K562 (cell line): ENCODE results near the gene UBE2QL1. TPM values are rescaled to one million over a fixed set of nuclear protein-coding genes. Genes with fewer than 3 reads are reported as not detected.

Experiments used
- ATAC-seq: fragments of 200-7000 bp; cut with Tn5 transposase; 3 replicates; pipeline ENCODE4 v1.9.1; 2020; ENCODE audit warnings: moderate library complexity
- BruUV-seq: library from RNA; stranded (reverse); fragments of 400-500 nt; replicated peaks from 2 replicates; lab custom pipeline; 2021; lab: Mats Ljungman, UMichigan
- CTCF ChIA-PET: fragments of 300-600 bp; formaldehyde crosslinking; extraction: SDS; loops from one replicate; lab custom pipeline; 2021; ENCODE audit warnings: low intra/inter-chr PET ratio; lab: Yijun Ruan, JAX
- POLR2A ChIA-PET: fragments of 300-600, 350-650 bp; sonication (Branson Sonifier 250); formaldehyde crosslinking; extraction: SDS; loops from one replicate; lab custom pipeline; 2021; ENCODE audit warnings: antibody characterized with exemption, inconsistent platforms; lab: Yijun Ruan, JAX
- DNase-seq, 4 experiments: peaks; one replicate each; pipeline versions ENCODE4 v3.0.0 to v3.0.0-alpha.2; 2011 to 2018; ENCODE audit warnings: low spot score in 3 of 4, mixed read lengths in 3 of 4; ENCODE audit errors: extremely low read depth in 1 of 4
- FAIRE-seq: peaks from 2 replicates; lab custom pipeline; 2011; peaks lifted over from hg19 to GRCh38; lab: Jason Lieb, UNC
- H2AFZ ChIP-seq: 2 replicates; pipeline ENCODE4 v1.6.0; 2011; ENCODE audit warnings: low read depth, low read length, control low read depth, inconsistent platforms
- H3K27ac ChIP-seq: fragments of 200-600 bp; 3 replicates; pipeline ENCODE4 v1.8.0; 2011; ENCODE audit warnings: low read depth, mild to moderate bottlenecking, control low read depth, inconsistent platforms, low read length, moderate library complexity, mixed read lengths; ENCODE audit errors: extremely low read depth
- H3K27me3 ChIP-seq, 2 experiments: fragments of 300-600 bp in 1 of 2; 2 replicates in 1 of 2; 3 replicates in 1 of 2; pipeline versions ENCODE4 v1.6.0 to v1.8.0; 2011; ENCODE audit warnings: inconsistent platforms in 2 of 2, low read length in 2 of 2, mild to moderate bottlenecking in 1 of 2, mixed read lengths in 1 of 2, moderate library complexity in 1 of 2; ENCODE audit not compliant: control insufficient read depth in 2 of 2, insufficient read depth in 2 of 2
- H3K36me3 ChIP-seq: fragments of 300-600 bp; 3 replicates; pipeline ENCODE4 v1.8.0; 2011; ENCODE audit warnings: mild to moderate bottlenecking, low read length, inconsistent platforms; ENCODE audit not compliant: control insufficient read depth, insufficient read depth
- H3K4me1 ChIP-seq, 2 experiments: fragments of 200-600 bp in 1 of 2; replicated peaks in 1 of 2; 2 replicates in 1 of 2; 3 replicates in 1 of 2; pipeline versions ENCODE4 v1.5.1 to v1.8.0; 2011; ENCODE audit warnings: inconsistent platforms in 2 of 2, low read length in 2 of 2, mild to moderate bottlenecking in 1 of 2, mixed read lengths in 1 of 2, moderate library complexity in 1 of 2; ENCODE audit not compliant: control insufficient read depth in 2 of 2, insufficient read depth in 2 of 2
- H3K4me2 ChIP-seq: 2 replicates; pipeline ENCODE4 v1.6.1; 2011; ENCODE audit warnings: low read length, control low read depth, inconsistent platforms, mixed read lengths; ENCODE audit not compliant: insufficient read depth
- H3K4me3 ChIP-seq: fragments of 200-600 bp; sonication (generic), shearing (Covaris generic); 2 replicates; pipeline ENCODE4 v1.5.1; 2016; ENCODE audit warnings: control low read depth, inconsistent platforms
- H3K79me2 ChIP-seq: fragments of 200-600 bp; 3 replicates; pipeline ENCODE4 v1.8.0; 2011; ENCODE audit warnings: low read length, inconsistent platforms; ENCODE audit not compliant: control insufficient read depth, insufficient read depth
- H3K9ac ChIP-seq, 2 experiments: 2 replicates each; pipeline versions ENCODE4 v1.6.0 to v1.6.1; 2011; ENCODE audit warnings: low read depth in 2 of 2, low read length in 2 of 2, control low read depth in 1 of 2, inconsistent platforms in 1 of 2, mild to moderate bottlenecking in 1 of 2, mixed read lengths in 1 of 2; ENCODE audit not compliant: insufficient read depth in 1 of 2
- H3K9me1 ChIP-seq: one replicate; pipeline ENCODE4 v1.6.0; 2011; ENCODE audit warnings: inconsistent platforms, mild to moderate bottlenecking, low read length, moderate library complexity; ENCODE audit not compliant: control insufficient read depth, insufficient read depth
- H3K9me3 ChIP-seq: replicated peaks from 2 replicates; pipeline ENCODE4 v1.5.1; 2011; ENCODE audit warnings: low read depth, low read length, inconsistent platforms; ENCODE audit not compliant: control insufficient read depth, insufficient read depth
- H4K20me1 ChIP-seq: replicated peaks from 2 replicates; pipeline ENCODE4 v1.6.1; 2011; ENCODE audit warnings: low read length, inconsistent platforms, mixed read lengths; ENCODE audit not compliant: control insufficient read depth, insufficient read depth
- CC2D1A ChIP-seq: fragments of 450-650 bp; IDR thresholded peaks from 2 replicates; pipeline ENCODE4 v1.6.1; 2017; ENCODE audit warnings: mild to moderate bottlenecking
- GTF2E2 ChIP-seq: fragments of 200-800 bp; sonication (Bioruptor generic); IDR thresholded peaks from 2 replicates; pipeline ENCODE4 v1.6.1; 2016; ENCODE audit warnings: missing genetic modification characterization, missing compliant biosample characterization
- GTF2F1 ChIP-seq: IDR thresholded peaks from 2 replicates; pipeline ENCODE4 v1.6.1; 2011; ENCODE audit warnings: low read depth, low read length, improper control_type of control experiment
- KAT2B ChIP-seq: IDR thresholded peaks from one replicate; pipeline ENCODE4 v1.6.1; 2012; ENCODE audit warnings: low read depth, mild to moderate bottlenecking, control low read depth, inconsistent platforms, low read length, moderate library complexity
- NFE2 ChIP-seq: IDR thresholded peaks from 2 replicates; pipeline ENCODE4 v1.6.1; 2014; ENCODE audit warnings: antibody characterized with exemption, low read depth
- ZBTB12 ChIP-seq: fragments of 250-450 bp; sonication (Bioruptor Pico); IDR thresholded peaks from 2 replicates; pipeline ENCODE4 v1.4.0; 2020
- ZBTB40 ChIP-seq, 2 experiments: fragments of 450-650 bp in 1 of 2; sonication (generic) in 1 of 2; formaldehyde crosslinking in 1 of 2; IDR thresholded peaks; 2 replicates each; pipeline versions ENCODE4 v1.7.1 to v1.9.0; 2016 to 2022; ENCODE audit warnings: inconsistent platforms in 1 of 2, mild to moderate bottlenecking in 1 of 2, missing genetic modification reagents in 1 of 2
- ZNF197 ChIP-seq: fragments of 200-800 bp; sonication (Bioruptor generic); IDR thresholded peaks from 2 replicates; pipeline ENCODE4 v1.6.1; 2016; ENCODE audit warnings: low read depth, missing genetic modification characterization, missing compliant biosample characterization
- ZNF584 ChIP-seq: fragments of 200-800 bp; sonication (Bioruptor generic); IDR thresholded peaks from 2 replicates; pipeline ENCODE4 v1.6.1; 2016; ENCODE audit warnings: low read depth, mild to moderate bottlenecking, missing genetic modification characterization, missing compliant biosample characterization
- ZNF77 ChIP-seq: fragments of 250-450 bp; sonication (Bioruptor Pico); IDR thresholded peaks from 2 replicates; pipeline ENCODE4 v1.5.0; 2020
- WGBS: fragments of 100-300 bp; shearing (Covaris generic); methylation state at CpG from one replicate; pipeline ENCODE4 v1.1.6; 2016; ENCODE audit warnings: low coverage, mixed read lengths; ENCODE audit not compliant: insufficient coverage; ENCODE audit errors: missing lambda C conversion rate; 5-methylcytosine and 5-hydroxymethylcytosine counted together
- in situ Hi-C: fragments of 300-500 bp; cut with MboI; formaldehyde crosslinking; loops from 4 replicates; pipeline ENCODE4 v1.15.0; 2018; ENCODE audit warnings: inconsistent platforms, mixed read lengths
- intact Hi-C: fragments of 100-400 bp; cut with micrococcal nuclease; formaldehyde crosslinking; loops from 2 replicates; pipeline ENCODE4 v1.14.2; 2022
- polyA plus RNA-seq, 8 experiments: library from polyadenylated mRNA; depleted of rRNA in 4 of 8; stranded (reverse) in 5 of 8; unstranded in 3 of 8; fragments of >200 nt; fragmentation: Nextera tagmentation in 2 of 8; fragmentation: Illumina TruSeq in 1 of 8; extraction: Ambion mirVana in 2 of 8; extraction: Trizol in 1 of 8; gene quantifications; 2 replicates each; pipeline versions ENCODE4 v1.2.1 to v1.2.3, GENCODE V29; 2011 to 2014; ENCODE audit warnings: inconsistent platforms in 1 of 8, missing spikeins in 1 of 8
- total RNA-seq, 7 experiments: library from RNA; depleted of rRNA in 6 of 7; stranded (reverse); fragments of >200 nt in 6 of 7; fragmentation: Illumina TruSeq in 2 of 7; extraction: Trizol in 2 of 7; gene quantifications; 2 replicates each; pipeline versions ENCODE4 v1.2.1 to v1.2.3, GENCODE V29; 2011 to 2021; ENCODE audit warnings: low replicate concordance in 1 of 7
- TF ChIP-seq, protein P1 (sequence below), 2 experiments: fragments of 450-650 bp; IDR thresholded peaks; 2 replicates each; pipeline ENCODE4 v1.6.1; 2016

UBE2QL1 gene
- total and polyA plus RNA-seq, 9 of the 15 experiments (the other 6 are each of a cell fraction or from before 2014, with no cell fraction given) = not detected

- CTCF ChIA-PET = no interaction called here
- Histone ChIP-seq H3K9ac (no peak overlapping the region), H3K27ac (no peak overlapping the region), H3K4me3 (no peak overlapping the region), H2AFZ (no peak overlapping the region), H3K79me2 (no peaks in the 10 kb centered on the region), H3K4me2 (no peak overlapping the region), H4K20me1 (0 out of 2 replicates have a peak, but pooled peaks cover 4% of the 10 kb centered on the region), H3K9me1 (no peaks in the 10 kb centered on the region), H3K9me3 (no peaks in the 10 kb centered on the region), H3K27me3 (peaks cover 26 to 61% of the 10 kb centered on the region in 2 experiments; a peak in 4 of 5 replicates), H3K36me3 (no peaks in the 10 kb centered on the region), H3K4me1 (no peaks in the 10 kb centered on the region)
- in situ Hi-C loops (no loop called here), intact Hi-C loops (no loop called here)
- POLR2A ChIA-PET = interaction anchor here (0.6 kb wide), 1 partner anchor 154 kb away, joined by 3 read pairs; the partner anchor contains the start of gene SRD5A1
- no TSS peak for BruUV-seq
- FAIRE-seq = no peak
- no peak for DNase-seq
- no peak for ATAC-seq
- WGBS = under 1% methylated on average over 11 of the region's 11 CpGs
- TF ChIP-seq ZBTB40 (IDR thresholded peaks at IDR 0.05) (no peak), ZBTB40 (CRISPR knock-in tag; IDR thresholded peaks at IDR 0.05) (no peak), CC2D1A (no peak), NFE2 (no peak), GTF2E2 (no peak), ZNF584 (CRISPR knock-in tag) (no peak), ZBTB12 (CRISPR knock-in tag) (no peak), KAT2B (no peak), GTF2F1 (no peak), ZNF77 (CRISPR knock-in tag) (no peak), ZNF197 (CRISPR knock-in tag) (no peak)
- TF ChIP-seq, protein P1, sequence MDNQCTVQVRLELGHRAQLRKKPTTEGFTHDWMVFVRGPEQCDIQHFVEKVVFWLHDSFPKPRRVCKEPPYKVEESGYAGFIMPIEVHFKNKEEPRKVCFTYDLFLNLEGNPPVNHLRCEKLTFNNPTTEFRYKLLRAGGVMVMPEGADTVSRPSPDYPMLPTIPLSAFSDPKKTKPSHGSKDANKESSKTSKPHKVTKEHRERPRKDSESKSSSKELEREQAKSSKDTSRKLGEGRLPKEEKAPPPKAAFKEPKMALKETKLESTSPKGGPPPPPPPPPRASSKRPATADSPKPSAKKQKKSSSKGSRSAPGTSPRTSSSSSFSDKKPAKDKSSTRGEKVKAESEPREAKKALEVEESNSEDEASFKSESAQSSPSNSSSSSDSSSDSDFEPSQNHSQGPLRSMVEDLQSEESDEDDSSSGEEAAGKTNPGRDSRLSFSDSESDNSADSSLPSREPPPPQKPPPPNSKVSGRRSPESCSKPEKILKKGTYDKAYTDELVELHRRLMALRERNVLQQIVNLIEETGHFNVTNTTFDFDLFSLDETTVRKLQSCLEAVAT (IDR thresholded peaks at IDR 0.05) = no peak
Observed at GRCh38 chr5:6478793-6479192, 30.1 kb downstream of the UBE2QL1 start.
